ENCODE measurements around the gene PEPD.

The PEPD gene

GRCh38 chr19:33350538-33351309, 170.9 kb downstream of the PEPD start:
- no peak for DNase-seq (ENCODE audit: low read depth)

- no peak for DNase-seq (ENCODE audit: low read depth)
Observed at GRCh38 chr19:33349319-33350289, 172.0 kb downstream of the PEPD start.

GRCh38 chr19:33348301-33349010, 173.1 kb downstream of the PEPD start:
- DNase-seq (ENCODE audit: low read depth), result no peak

- DNase-seq (ENCODE audit: low read depth), result no peak
Observed at GRCh38 chr19:33347300-33347699, 174.3 kb downstream of the PEPD start.

- no peak for DNase-seq (ENCODE audit: low read depth)
Observed at GRCh38 chr19:33346665-33347064, 174.9 kb downstream of the PEPD start.

GRCh38 chr19:33345163-33345562, 176.4 kb downstream of the PEPD start:
- no peak for DNase-seq (ENCODE audit: low read depth)

GRCh38 chr19:33344573-33344925, 177.0 kb downstream of the PEPD start:
- DNase-seq (ENCODE audit: low read depth), result no peak

GRCh38 chr19:33343859-33344572, 177.6 kb downstream of the PEPD start:
- no peak for DNase-seq (ENCODE audit: low read depth)

- DNase-seq (ENCODE audit: low read depth), result no peak
Observed at GRCh38 chr19:33343301-33343700, 178.3 kb downstream of the PEPD start.

- no peak for DNase-seq (ENCODE audit: low read depth)
Observed at GRCh38 chr19:33340991-33341390, 180.6 kb downstream of the PEPD start.

GRCh38 chr19:33339016-33339984, 182.3 kb downstream of the PEPD start:
- no peak for DNase-seq (ENCODE audit: low read depth)
